ENCODE measurements around the gene SUPT20HL1.
"Not testable (repeated sequence)": the region's sequence is repeated elsewhere in the genome, so short reads cannot be mapped to it uniquely, and the experiment has no call there.

SUPT20HL1 gene

DNA sequence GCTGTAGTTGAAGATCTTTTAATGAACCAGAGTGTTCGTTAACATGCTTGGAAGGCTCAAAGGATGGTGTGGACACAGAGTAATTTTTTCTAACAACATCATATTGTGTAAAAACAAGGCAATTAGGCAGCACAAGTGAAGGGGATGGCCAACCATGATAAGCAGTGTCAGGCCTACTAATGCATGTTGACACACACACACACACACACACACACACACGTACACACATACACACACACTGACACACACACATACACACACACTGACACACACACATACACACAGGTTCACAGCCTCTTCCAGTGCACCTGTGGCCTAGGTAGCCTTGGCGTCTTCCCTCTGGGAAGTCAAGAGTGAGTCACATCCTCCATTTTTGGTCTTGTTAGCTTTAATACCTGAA is at the start of gene SUPT20HL1:
TSS of gene SUPT20HL1 (plus strand) at position 368 of the 400 bp plus-strand sequence. CDS start 2,122 bp downstream, outside the sequence.
- DNase-seq: no peak

DNA sequence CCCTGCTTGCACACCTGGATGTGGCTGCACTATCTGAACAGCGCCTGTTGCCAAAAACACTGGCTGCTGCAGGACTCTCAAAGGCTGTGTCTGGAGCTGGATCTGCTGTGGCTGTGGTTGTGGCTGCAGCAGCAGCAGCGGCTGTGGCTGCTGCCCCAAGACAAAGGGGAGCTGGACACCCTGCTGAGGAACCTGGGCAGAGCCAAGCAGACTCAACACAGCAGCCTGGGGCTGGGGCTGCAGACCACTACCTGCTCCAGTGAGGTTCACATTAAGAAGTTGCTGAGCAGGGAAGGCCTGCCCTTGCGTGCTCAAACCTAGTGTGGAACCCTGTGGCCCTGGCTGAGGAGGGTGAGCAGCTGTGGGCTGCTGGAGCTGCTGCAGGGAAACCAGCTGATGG is 49.5 kb upstream of the SUPT20HL1 start:
- not testable (repeated sequence) for DNase-seq

DNA sequence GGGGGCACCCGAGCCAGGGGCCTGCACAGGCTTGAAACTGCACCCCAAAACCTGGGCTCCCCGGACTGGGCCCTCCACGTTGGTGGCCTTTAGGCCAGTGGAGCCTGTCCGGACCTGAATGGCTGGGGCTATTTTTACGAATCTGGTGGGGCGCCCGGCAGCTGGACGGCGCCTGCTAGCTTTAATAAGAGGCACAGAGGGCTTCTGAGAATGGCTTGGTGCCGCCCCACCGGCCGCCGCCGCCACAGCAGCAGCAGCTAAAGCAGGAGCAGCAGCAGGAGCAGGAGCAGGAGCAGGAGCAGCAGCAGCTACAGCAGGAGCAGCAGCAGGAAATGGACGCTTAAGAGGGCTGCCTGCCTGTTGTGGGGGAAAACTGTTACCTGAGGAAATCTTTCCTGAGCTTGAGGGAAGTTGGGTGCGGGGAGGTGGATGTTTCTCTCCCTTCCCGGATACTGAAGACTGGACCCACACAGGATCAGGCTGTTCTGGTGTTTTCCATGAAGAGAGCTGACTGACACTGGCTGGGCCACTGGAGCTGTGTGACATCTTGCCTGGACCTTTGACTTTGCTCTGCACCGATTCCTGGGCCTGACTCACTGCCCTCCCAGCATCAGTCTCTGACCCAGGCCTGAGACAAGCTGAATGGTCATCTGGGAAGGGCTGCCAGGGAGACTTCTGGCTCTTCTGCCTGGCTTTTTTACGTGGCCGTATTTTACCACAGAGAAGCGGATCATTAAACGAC is 48.8 kb upstream of the SUPT20HL1 start:
- DNase-seq: not testable (repeated sequence)

DNA sequence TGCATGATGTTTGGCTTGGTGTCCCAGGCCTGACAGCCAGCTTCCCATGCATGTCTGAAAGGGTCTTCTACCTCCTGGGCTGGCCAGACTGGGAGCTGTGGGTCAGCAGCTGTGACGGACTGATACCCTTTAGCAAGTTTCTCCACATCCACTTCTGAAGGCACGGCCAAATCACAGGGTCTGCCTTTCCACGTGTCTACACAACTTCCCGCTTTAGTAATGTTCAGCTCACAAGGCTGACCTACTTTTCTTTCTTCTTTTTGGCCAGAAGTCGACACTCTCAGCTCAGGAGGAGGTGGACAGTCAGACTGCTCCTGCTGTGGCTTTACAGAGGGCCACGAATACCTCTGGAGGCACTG is 48.2 kb upstream of the SUPT20HL1 start:
- not testable (repeated sequence) for DNase-seq

DNA sequence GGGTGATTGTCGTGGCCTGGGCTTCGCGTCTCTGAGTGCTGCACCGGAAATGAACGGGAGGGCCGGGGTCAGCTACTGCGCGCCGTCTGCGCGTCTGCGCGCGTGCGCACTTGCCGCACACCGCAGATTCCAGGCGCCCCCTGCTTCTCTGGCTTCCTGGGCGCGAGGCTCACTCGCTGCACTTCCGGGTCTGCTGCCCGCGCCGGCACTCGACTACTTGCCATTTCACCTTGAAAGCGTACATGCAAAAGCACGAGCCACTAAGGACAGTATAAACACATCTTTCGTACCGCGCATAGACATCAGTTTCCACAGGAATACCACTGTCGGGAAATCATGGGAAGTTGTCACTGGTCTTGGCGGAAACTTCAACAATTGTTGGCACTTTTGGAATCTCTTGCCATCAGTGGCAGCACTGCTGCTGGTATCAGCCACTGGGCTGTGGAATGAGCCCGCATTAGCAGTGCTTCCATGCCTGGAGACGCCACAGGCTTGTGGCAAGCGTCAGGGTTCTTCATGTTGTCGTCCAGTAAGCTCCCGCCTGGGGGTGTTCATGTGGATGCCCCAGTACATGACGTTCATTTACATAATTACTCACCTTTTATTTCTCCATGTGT is 46.3 kb upstream of the SUPT20HL1 start, which contains the start of gene SUPT20HL2:
TSS of gene SUPT20HL2 (minus strand) at position 51 of the 617 bp plus-strand sequence. CDS start 754 bp downstream, outside the sequence.
- DNase-seq: no peak

DNA sequence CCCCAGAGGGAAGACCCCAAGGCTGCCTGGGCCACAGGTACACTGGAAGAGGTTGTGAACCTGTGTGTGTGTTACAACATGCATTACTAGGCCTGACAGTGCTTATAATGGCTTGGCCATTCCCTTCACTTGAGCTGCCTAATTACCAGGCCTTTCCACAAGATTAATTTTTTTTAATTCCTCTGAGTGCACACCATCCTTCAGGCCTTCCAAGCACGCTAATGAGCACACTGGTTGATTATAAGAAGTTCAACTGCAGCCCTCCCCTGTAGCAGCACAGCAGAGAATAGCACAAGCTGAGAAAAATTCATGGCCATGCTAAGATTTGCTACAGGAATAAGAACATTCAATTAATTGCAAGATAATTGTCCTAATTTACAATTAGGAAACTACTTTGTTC is 44.3 kb upstream of the SUPT20HL1 start:
- DNase-seq: no peak

DNA sequence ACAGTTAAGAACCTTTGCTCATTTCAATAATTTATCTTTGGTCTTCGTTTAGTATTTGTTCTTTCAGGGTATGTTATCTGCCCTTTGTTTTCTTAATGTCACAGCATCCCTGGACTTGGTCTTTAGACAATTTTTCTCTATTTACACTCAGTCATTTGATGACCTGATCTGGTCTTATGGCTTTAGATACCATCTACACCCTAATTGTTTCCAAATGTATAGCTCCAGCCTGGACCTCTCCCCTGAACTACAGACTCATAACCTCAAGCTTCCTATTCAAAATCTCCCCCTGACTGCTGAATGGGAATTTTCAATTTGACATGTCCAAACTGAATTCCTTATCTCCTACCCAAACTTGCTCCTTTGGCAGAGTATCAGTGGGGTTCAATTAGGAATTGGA is 42.9 kb upstream of the SUPT20HL1 start:
- no peak for DNase-seq

DNA sequence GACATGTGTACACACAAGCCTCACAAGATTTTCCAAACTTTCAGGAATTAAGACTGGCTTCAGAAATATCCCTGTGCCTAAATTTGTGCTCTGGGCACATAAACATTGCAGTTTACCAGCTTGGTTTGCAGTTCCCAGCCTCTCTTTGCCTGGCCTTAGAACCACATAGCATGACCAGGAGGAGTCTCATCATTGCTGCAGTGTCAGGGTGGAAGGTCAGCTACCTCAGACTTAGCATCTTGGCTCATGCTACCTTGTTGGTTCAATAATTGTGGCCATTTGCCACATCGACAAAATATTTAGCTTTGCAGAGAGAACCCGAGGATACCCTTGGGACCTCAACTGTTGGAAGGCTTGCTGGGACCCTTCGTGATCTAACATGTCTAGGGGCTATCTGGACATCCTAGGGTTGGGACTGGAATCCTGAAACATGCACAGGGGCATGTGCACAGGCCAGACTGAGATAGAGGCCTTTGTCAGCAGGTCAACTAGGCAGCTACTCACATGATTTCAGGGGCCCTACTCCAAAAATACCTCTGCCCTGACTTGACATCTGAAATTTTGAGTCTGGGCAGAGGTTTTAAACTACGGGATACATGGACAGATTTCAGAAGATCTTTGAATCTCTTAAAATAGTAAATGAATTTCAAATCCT is 38.6 kb upstream of the SUPT20HL1 start:
- DNase-seq: no peak

DNA sequence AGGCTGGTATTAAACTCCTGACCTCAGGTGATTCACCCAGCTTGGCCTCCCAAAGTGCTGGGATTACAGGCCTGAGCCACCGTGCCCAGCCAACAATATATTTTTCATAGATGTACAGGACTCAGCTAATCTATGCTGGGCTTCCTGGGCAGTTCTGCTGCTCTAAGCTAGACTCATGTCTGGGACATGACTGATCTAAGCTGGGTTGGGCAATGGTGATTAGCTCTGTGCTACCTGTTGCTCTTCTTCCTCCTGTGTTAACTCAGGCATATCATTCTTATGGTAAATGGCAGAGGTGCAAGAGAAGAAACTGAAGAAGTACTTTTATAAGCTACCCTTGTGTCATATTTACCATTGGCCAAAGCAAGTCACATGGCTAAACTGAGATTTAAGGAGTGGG is 35.2 kb upstream of the SUPT20HL1 start:
- DNase-seq: no peak

DNA sequence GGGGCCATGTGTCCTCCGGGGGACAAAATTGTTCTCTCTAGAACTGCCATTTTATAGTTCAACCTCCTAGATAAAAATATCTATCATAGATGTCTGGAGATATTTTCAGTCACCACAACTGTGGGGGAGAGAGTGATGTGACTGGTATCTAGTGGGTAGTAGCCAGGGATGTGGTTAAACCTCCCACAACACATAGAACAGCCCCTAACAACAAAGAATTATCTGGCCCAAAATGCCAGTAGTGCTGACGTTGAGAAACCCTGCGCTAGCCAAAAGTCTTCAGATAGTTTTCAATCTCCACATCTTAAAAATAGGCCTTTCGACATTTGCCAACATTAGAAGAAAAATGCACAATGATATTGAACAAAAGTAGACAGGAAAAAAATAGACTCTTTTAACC is 27.6 kb upstream of the SUPT20HL1 start:
- no peak for DNase-seq

DNA sequence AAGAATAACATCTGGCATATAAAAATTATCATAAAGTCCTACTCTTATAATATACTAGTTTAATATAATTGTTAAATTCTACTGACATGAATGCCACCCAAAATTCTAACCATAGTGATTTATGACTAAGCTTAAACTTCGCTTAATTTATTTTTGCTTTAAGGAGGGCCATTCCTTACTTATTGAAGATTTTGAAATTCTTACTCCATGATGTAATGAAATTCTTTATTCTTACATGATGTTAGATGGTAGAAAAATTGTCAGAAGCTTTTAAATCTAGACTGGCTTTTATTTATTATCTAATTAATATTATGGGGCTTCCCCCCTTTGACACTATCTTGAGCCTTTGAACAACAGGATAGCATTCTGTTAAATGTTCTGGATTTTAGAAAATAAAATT is 27.1 kb upstream of the SUPT20HL1 start:
- DNase-seq: no peak

DNA sequence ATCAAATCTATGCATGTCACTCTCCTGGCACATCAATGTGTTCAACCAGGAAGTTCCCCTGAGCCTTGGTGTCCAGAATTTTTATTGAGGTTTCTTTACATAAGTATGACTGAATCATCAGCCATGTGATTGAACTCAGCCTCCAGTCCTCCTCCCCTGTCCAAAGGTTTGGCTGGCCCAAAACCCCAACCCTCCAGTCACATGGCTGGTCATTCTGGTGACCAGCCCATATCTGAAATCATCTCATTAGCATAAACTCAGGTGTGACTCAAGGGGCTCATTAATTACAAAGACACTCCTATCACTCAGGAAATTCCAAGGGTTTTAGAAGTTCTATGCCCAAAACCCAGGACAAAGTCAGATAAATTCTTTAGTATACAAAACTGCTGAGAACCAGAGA is 26.0 kb upstream of the SUPT20HL1 start:
- no peak for DNase-seq

DNA sequence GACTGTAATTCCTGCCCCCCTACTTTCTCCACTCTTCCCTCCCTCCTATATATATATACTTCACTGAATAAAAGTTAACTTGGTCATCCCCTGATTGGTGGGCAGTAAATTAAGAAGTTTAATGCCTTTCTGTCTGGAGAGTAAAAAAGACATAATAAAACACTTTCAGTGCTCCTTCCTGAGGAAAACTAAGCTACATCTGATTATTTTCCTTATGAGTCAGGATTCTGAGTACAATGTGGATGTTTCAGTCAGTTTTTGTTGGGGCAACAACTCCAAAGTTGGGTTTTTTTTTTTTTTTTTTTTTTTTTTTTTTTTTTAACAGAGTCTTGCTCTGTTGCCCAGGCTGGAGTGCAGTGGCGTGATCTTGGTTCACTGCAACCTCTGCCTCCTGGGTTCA is 24.6 kb upstream of the SUPT20HL1 start:
- DNase-seq: no peak

DNA sequence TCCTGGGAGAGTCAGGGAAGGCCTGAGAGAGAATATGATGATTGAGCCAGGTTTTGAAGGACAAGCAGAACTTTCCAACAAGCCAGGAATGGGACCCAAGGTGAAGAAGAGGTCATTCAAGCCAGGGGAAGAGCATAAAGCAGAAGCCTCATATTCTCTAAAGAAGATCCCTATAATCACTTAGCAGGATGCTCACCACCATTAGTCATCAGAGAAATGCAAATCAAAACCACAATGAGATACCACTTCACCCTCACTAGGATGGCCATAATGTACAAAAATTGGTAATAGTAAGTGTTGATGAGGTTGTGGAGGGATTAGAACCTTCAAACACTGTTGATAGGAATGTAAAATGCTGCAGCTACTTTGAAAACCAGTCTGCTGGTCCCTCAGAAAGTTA is 20.5 kb upstream of the SUPT20HL1 start:
- DNase-seq: no peak

DNA sequence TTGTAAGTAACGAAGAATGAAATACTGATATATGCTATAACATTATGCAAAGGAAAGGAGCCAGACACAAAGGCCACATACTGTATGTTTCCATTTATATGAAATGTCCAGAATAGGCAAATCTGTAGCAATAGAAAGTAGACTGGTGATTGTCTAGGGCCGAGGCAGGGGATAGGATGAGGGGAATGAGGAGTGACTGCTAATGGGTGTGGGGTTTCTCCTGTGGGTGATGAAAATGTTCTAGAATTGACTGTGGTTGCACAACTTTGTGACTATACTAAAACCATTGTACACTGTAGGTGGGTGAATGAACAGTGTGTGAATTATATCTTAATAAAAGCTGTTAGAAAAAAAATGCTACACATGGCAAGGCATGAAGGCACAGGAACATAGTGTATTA is 19.9 kb upstream of the SUPT20HL1 start:
- no peak for DNase-seq

DNA sequence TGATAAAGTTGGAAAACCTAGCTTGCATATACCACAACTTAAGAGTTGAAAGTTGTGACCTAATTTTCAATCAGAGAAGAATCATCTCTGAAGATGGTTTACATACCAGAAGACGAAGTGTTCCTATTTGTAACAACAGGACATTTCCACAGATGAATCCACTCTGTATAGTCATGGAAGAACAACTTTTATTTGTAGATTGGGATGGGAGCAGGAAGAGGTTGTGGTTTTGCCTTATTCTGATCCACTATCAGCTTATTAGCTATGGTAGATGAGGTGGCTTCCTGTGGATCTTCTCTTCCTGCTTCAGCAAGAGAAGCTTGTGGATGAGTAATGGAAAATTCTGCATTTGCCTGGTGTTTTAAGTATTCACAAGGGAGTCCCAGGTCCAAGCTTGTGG is 18.6 kb upstream of the SUPT20HL1 start:
- no peak for DNase-seq

DNA sequence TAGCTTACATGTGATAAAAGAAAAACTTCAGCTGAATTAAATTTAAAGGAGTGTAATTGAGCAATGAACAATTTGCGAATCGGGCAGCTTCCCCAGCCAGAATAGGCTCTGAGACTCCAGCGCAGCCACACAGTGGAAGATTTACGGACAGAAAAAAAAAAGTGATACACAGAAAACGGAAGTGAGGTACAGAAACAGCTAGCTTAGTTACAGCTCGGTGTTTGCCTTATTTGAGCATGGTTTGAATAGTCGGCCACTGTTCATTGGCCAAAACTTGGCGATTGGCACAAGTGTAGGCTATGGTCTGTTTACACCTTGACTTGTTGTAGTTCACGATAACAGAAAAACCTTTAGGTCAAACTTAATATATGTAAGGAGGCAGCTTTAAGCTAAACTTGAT is 16.7 kb upstream of the SUPT20HL1 start:
- no peak for DNase-seq

DNA sequence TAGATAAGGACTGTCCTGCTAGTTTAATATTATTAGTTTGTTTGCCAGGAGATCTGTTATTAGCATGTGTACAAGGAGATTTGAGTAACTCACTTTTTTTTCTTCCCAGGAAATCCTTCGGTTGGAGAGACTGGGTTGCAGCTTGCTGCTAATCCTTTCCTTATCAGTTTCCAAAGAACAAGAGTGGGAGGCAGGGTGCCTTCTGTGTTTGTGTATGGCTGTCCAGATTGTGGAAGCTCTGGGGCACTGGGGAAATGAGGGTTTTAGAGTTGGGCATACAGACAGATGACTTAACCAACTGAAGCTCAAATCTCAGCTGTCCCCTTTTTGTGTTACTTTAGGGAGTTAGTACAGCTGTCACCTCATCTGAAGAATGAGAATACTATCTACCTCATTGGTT is 12.6 kb upstream of the SUPT20HL1 start:
- DNase-seq: no peak

DNA sequence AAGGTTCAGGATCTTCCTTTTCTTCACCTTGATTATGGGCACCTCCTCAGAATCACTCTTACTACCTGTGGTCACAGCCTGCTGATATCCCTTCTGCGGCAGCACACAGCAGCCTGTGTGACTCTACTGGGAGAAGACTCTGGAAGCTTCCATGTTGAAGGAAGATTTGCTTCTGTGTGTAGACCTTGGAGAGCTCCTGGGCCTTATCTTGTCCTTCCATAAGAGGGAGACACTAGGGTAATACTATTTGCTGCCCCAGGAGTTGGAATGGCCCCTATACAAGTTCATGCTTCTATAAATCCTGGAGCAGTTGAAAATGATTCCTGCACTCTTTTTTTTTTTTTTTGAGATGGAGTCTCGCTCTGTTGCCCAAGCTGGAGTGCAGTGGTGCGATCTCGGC is 10.2 kb upstream of the SUPT20HL1 start:
- DNase-seq: no peak

DNA sequence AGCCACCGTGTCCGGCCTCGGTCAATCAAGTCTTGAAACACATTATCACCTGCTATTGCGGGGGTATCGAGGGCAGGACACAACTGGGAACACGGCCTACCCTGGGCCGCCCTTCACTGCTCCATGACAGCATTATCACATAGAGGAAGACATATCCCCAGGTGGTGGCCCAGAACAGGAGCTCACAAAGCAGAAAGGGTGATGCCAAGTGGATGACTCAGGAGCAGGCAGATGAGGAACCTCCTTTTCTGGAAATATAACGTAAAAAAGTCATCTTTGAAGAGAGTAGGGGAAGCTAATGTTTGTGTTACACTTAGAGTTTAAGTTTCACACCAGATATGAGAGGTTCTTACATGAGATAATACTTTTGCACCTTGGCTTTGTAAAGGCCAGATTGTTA is 5.3 kb upstream of the SUPT20HL1 start:
- DNase-seq: no peak

DNA sequence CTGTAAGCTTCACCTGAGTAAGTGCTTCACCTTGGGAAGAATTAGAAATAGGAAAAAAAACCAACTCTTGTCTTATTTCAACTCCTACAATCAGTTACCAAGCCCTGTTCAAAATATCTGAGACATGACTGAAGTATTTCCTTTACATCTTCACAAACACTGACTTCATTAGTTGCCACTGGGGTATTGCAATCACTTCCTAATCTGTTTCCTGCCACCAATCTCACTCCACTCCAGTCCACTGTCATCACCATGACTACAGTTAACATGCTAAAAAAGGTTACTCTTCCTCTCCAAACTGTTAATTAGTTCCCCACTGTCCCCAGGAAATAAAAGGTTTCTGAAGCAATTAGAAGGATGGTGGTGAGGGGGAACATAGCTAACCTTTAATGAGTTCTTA is 3.3 kb upstream of the SUPT20HL1 start:
- no peak for DNase-seq

DNA sequence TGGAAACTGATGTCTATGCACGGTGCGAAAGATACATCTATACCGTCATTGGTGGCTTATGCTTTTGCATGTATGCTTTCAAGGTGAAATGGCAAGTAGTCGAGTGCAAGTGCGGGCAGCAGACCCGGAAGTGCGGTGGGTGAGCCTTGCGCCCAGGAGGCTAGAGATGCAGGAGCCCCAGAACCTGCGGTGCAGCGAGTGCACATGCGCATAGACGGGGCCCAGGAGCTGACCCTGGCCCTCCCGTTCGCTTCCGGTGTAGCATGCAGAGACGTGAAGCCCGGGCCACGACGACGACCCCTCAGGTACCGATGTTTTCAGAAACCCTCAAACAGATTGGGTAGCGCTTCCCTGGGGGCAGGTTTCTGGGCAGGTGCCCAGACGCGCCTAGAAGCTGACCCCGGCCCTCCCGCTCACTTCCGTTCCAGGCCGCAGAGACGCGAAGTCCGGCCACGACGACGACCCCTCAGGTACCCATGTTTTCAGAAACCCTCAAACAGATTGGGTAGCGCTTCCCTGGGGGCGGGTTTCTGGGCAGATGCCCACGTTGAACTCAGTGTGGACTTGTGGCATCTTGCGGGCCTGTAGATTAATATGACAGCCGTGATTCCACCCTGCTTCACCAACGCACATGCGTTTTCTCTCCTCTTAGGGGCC is 1.8 kb downstream of the SUPT20HL1 start:
- not testable (repeated sequence) for DNase-seq

DNA sequence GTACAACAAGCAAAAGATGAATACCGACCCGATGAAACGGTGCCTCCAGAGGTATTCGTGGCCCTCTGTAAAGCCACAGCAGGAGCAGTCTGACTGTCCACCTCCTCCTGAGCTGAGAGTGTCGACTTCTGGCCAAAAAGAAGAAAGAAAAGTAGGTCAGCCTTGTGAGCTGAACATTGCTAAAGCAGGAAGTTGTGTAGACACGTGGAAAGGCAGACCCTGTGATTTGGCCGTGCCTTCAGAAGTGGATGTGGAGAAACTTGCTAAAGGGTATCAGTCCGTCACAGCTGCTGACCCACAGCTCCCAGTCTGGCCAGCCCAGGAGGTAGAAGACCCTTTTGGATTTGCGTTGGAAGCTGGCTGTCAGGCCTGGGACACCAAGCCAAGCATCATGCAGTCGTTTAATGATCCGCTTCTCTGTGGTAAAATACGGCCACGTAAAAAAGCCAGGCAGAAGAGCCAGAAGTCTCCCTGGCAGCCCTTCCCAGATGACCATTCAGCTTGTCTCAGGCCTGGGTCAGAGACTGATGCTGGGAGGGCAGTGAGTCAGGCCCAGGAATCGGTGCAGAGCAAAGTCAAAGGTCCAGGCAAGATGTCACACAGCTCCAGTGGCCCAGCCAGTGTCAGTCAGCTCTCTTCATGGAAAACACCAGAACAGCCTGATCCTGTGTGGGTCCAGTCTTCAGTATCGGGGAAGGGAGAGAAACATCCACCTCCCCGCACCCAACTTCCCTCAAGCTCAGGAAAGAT is 3.2 kb downstream of the SUPT20HL1 start:
- not testable (repeated sequence) for DNase-seq
